Chondrocyte (in vitro differentiated cells): ENCODE data around the gene INA. TPM values are rescaled to one million over a fixed set of nuclear protein-coding genes. Genes with fewer than 3 reads are reported as not detected.
"Not testable (repeated sequence)": the region's sequence is repeated elsewhere in the genome, so short reads cannot be mapped to it uniquely, and the experiment has no call there.

ENCODE experiments used
- DNase-seq: peaks from one replicate; pipeline ENCODE4 v3.0.0; 2021; ENCODE audit warnings: mixed read lengths, low spot score
- H3K27ac Mint-ChIP-seq: one replicate; pipeline ENCODE4 v1.8.0; 2021; ENCODE audit warnings: mild to moderate bottlenecking, moderate library complexity, mixed read lengths; ENCODE audit not compliant: unreplicated experiment
- H3K27me3 Mint-ChIP-seq: 2 replicates; pipeline ENCODE4 v1.8.0; 2021; ENCODE audit warnings: low read depth, mixed read lengths
- H3K36me3 Mint-ChIP-seq: 2 replicates; pipeline ENCODE4 v1.8.0; 2021; ENCODE audit warnings: low read depth, mixed read lengths
- H3K4me1 Mint-ChIP-seq: 2 replicates; pipeline ENCODE4 v1.8.0; 2021; ENCODE audit warnings: low read depth, mild to moderate bottlenecking, mixed read lengths
- H3K4me3 Mint-ChIP-seq: one replicate; pipeline ENCODE4 v1.8.0; 2021; ENCODE audit warnings: mild to moderate bottlenecking, moderate library complexity, mixed read lengths; ENCODE audit not compliant: unreplicated experiment
- H3K9me3 Mint-ChIP-seq: 2 replicates; pipeline ENCODE4 v1.8.0; 2021; ENCODE audit warnings: low read depth, mixed read lengths
- CTCF ChIP-seq: fragments of 200-600 bp; sonication (generic); IDR thresholded peaks from 2 replicates; pipeline ENCODE4 v1.5.0; 2021; ENCODE audit warnings: antibody characterized with exemption, mild to moderate bottlenecking, moderate library complexity
- total RNA-seq: library from RNA; stranded (reverse); gene quantifications from 3 replicates; pipeline ENCODE4 v1.2.1, GENCODE V29; 2021

INA gene
- total RNA-seq, 1 donor from 2014 or later, result 31.1 TPM

DNA sequence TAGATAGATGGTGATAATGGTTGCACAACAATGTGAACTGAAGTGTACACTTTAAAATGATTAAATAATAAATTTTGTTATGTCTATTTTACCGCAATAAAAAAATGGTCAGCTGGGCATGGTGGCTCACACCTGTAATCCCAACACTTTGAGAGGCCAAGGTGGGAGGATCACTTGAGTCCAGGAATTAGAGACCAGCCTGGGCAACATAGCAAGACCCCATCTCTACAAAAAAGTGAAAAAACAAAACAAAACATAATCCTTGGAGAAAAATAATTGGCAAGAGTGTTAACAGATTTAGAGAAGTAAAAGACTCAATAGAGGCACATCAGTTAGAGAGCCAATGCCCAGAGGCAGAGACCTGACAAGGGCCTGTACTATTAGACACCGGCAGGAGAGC, 41.2 kb upstream of the INA start:
- peaks cover 39% of the 10 kb centered on the region for H3K4me1 Mint-ChIP-seq
- no peaks in the 10 kb centered on the region for H3K36me3 Mint-ChIP-seq
- no peak for TF ChIP-seq CTCF
- DNase-seq, result no peak
- H3K27ac Mint-ChIP-seq, result no peak overlapping the region
- no peaks in the 10 kb centered on the region for H3K27me3 Mint-ChIP-seq
- no peak overlapping the region for H3K4me3 Mint-ChIP-seq
- H3K9me3 Mint-ChIP-seq, result no peaks in the 10 kb centered on the region

GRCh38 chr10:103238506-103239252, 38.3 kb upstream of the INA start:
- Mint-ChIP-seq H3K36me3 (no peaks in the 10 kb centered on the region), H3K27ac (peak overlapping the region; percentile 46), H3K4me3 (no peak overlapping the region), H3K27me3 (no peaks in the 10 kb centered on the region), H3K9me3 (no peaks in the 10 kb centered on the region), H3K4me1 (peaks cover 24% of the 10 kb centered on the region)
- no peak for DNase-seq
- peak; percentile 71 for TF ChIP-seq CTCF

GRCh38 chr10:103241262-103242011, 35.5 kb upstream of the INA start:
- no peak for TF ChIP-seq CTCF
- Mint-ChIP-seq H3K4me1 (peaks cover 30% of the 10 kb centered on the region), H3K4me3 (no peak overlapping the region), H3K27me3 (no peaks in the 10 kb centered on the region), H3K9me3 (no peaks in the 10 kb centered on the region), H3K36me3 (no peaks in the 10 kb centered on the region), H3K27ac (peak overlapping the region; percentile 98)
- DNase-seq, result no peak

- H3K9me3 Mint-ChIP-seq, result no peaks in the 10 kb centered on the region
These were observed 32.2 kb upstream of the INA start for GRCh38 chr10:103244666-103245271.

DNA sequence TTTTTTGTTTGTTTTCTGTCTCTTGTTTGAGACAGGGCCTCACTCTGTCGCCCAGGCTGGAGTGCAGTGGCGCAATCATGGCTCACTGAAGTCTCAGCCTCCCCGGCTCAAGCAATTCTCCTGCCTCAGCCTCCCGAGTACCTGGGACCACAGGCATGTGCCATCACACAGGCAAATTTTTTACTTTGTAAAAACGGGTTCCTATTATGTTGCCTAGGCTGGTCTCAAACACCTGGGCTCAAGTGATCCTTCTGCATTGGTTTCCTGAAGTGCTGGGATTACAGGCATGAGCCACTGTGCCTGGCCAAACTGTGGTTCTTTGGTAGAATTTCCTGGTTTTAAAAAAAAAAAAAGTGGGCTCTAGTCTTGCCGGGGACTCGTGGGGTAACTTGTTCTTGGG, 31.4 kb upstream of the INA start, which contains the start of gene RPEL1:
Gene RPEL1 (plus strand): TSS at position 301 of the 400 bp plus-strand sequence. CDS start 110 bp downstream, outside the sequence.
- DNase-seq, H3K4me3 Mint-ChIP-seq, H3K27ac Mint-ChIP-seq, H3K36me3 Mint-ChIP-seq, H3K27me3 Mint-ChIP-seq, H3K9me3 Mint-ChIP-seq: not testable (repeated sequence)
- H3K4me1 Mint-ChIP-seq, result peaks cover 17% of the 10 kb centered on the region

More at GRCh38 chr10:103244666-103245271, 32.2 kb upstream of the INA start:
- H3K36me3 Mint-ChIP-seq, result no peaks in the 10 kb centered on the region
- no peak overlapping the region for H3K4me3 Mint-ChIP-seq
- H3K27ac Mint-ChIP-seq, result no peak overlapping the region
- DNase-seq, result no peak
- H3K27me3 Mint-ChIP-seq, result no peaks in the 10 kb centered on the region
- TF ChIP-seq CTCF, result peak; percentile 95
- peaks cover 22% of the 10 kb centered on the region for H3K4me1 Mint-ChIP-seq
